Left lung (tissue), 10 donors: ENCODE results near the gene CHRNA4. TPM values are rescaled to one million over a fixed set of nuclear protein-coding genes. Genes with fewer than 3 reads are reported as not detected.

Source experiments
- ATAC-seq: fragments of 200-7000 bp; cut with Tn5 transposase; one replicate; pipeline ENCODE4 v1.9.1; 2020; ENCODE audit warnings: moderate library complexity
- DNase-seq, 4 donors: peaks; one replicate each; pipeline ENCODE4 v3.0.0-alpha.2; 2013 to 2020
- H3K27ac ChIP-seq, 2 donors: fragments of 200-600 bp; sonication (generic) in 1 of 2; one replicate each; pipeline versions ENCODE4 v1.5.0 to v1.8.0; 2020 to 2021
- H3K27me3 ChIP-seq, 2 donors: fragments of 200-600 bp; sonication (generic) in 1 of 2; one replicate each; pipeline versions ENCODE4 v1.5.0 to v1.8.0; 2020 to 2021
- H3K36me3 ChIP-seq, 2 donors: fragments of 200-600 bp; sonication (generic) in 1 of 2; one replicate each; pipeline versions ENCODE4 v1.5.0 to v1.8.0; 2020 to 2021
- H3K4me1 ChIP-seq, 2 donors: fragments of 200-600 bp; one replicate each; pipeline ENCODE4 v1.8.0; 2021
- H3K4me3 ChIP-seq, 2 donors: fragments of 200-600 bp; sonication (generic) in 1 of 2; one replicate each; pipeline versions ENCODE4 v1.5.0 to v1.8.0; 2020 to 2021; ENCODE audit warnings: mild to moderate bottlenecking in 1 of 2
- H3K9me3 ChIP-seq, 2 donors: fragments of 200-600 bp; sonication (generic) in 1 of 2; one replicate each; pipeline versions ENCODE4 v1.5.0 to v1.8.0; 2020 to 2021
- CTCF ChIP-seq, 2 donors: fragments of 200-600 bp; sonication (generic) in 1 of 2; IDR thresholded peaks; one replicate each; pipeline versions ENCODE4 v1.5.0 to v1.8.0; 2021; ENCODE audit warnings: antibody characterized with exemption in 2 of 2
- intact Hi-C, 2 donors: fragments of 100-400 bp; cut with DNase I; formaldehyde crosslinking; loops; one replicate each; pipeline versions ENCODE4 v1.11.2 to v1.14.2; 2022
- polyA plus RNA-seq, 6 donors: library from polyadenylated mRNA; unstranded; fragments of 120-200 nt; gene quantifications; one replicate each; pipeline ENCODE4 v1.2.1, GENCODE V29; 2013; ENCODE audit not compliant: insufficient read length in 6 of 6
- total RNA-seq, 2 donors: library from RNA; stranded (reverse); fragmentation: NEBNext Ultra II Directional; extraction: Animal tissue kit (Norgen Biotek cat#: 25700); gene quantifications; one replicate each; pipeline ENCODE4 v1.2.1, GENCODE V29; 2021
- donor health status: DM: no; HTN: yes; CAD: no.
- donor health status: DM: no; HTN: no; CAD: no.

CHRNA4 gene
- total and polyA plus RNA-seq, 8 donors: 0.16 to 1.3 (median 1.00) TPM; not detected in 2

GRCh38 chr20:63330084-63330760 is 30.9 kb downstream of the CHRNA4 start:
- Histone ChIP-seq H3K36me3 (no peaks in the 10 kb centered on the region), H3K27me3 (peaks cover 0 to 67% of the 10 kb centered on the region in 2 donors), H3K9me3 (peaks cover 0 to 17% of the 10 kb centered on the region in 2 donors), H3K27ac (no peak overlapping the region), H3K4me1 (no peaks in the 10 kb centered on the region), H3K4me3 (no peak overlapping the region)
- ATAC-seq (no peak), DNase-seq (peak in 1 of 4 donors; percentile 53)
- intact Hi-C loops: no loop called here
- TF ChIP-seq CTCF (IDR thresholded peaks at IDR 0.05): no peak

GRCh38 chr20:63329331-63330083 is 31.6 kb downstream of the CHRNA4 start:
- DNase-seq: peak in 1 of 4 donors; percentile 57

GRCh38 chr20:63328718-63329275 is 32.4 kb downstream of the CHRNA4 start:
- no peak for TF ChIP-seq CTCF (IDR thresholded peaks at IDR 0.05)
- intact Hi-C loops: no loop called here
- Histone ChIP-seq H3K27ac (no peak overlapping the region), H3K4me3 (no peak overlapping the region), H3K27me3 (peaks cover 0 to 62% of the 10 kb centered on the region in 2 donors), H3K36me3 (no peaks in the 10 kb centered on the region), H3K4me1 (no peaks in the 10 kb centered on the region), H3K9me3 (peaks cover 0 to 17% of the 10 kb centered on the region in 2 donors)
- ATAC-seq (no peak), DNase-seq (no peak)

More at GRCh38 chr20:63329331-63330083, 31.6 kb downstream of the CHRNA4 start:
- no peaks in the 10 kb centered on the region for H3K36me3 ChIP-seq
- peaks cover 0 to 65% of the 10 kb centered on the region in 2 donors for H3K27me3 ChIP-seq
- H3K4me1 ChIP-seq: no peaks in the 10 kb centered on the region
- H3K4me3 ChIP-seq: no peak overlapping the region
- TF ChIP-seq CTCF (IDR thresholded peaks at IDR 0.05): no peak
- ATAC-seq: no peak
- intact Hi-C loops: no loop called here
- no peak overlapping the region for H3K27ac ChIP-seq
- peaks cover 0 to 17% of the 10 kb centered on the region in 2 donors for H3K9me3 ChIP-seq

DNA sequence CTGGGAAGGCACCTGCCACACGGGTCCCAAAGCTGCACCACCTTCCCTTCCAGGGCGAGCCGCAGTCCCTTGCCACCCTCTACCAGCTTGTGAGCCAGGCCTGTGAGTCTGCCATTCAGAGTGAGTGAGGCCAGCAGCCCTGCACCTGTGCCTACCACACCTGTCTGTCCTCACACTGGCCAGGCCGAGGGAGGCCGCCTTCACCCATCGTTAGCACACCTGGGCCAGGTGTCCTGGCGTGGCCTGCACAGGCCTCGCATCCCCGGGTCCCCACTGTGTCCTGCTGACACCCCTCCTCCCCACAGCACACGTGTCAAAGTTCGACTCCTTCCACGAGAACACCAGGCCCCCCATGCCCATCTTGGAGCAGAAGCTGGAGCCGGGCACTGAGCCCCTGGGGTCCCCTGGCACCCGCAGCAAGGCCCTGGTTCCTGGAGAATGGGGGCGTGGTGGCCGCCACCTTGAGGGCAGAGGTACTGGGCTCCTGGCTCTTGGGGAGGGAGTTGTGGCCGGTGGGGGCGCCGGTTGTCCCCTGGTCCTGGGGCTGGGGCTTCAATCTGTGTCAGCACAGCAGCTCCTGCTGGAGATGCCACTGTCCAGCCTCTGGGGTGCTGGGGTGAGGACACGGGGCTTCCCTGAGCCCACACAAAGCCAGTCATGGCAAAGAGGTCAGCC is 33.0 kb downstream of the CHRNA4 start:
- Histone ChIP-seq H3K27me3 (peaks cover 0 to 60% of the 10 kb centered on the region in 2 donors), H3K36me3 (no peaks in the 10 kb centered on the region), H3K4me1 (no peaks in the 10 kb centered on the region), H3K27ac (no peak overlapping the region), H3K9me3 (peaks cover 0 to 17% of the 10 kb centered on the region in 2 donors), H3K4me3 (no peak overlapping the region)
- no peak for TF ChIP-seq CTCF (IDR thresholded peaks at IDR 0.05)
- intact Hi-C loops: no loop called here
- no peak for ATAC-seq
- peak in 1 of 4 donors; percentile 57 for DNase-seq
